HUES6 (cell line): ENCODE results near the gene TUBGCP3.

ENCODE experiments used
- H3K27ac ChIP-seq: 2 replicates; pipeline ENCODE4 v1.7.0; 2013; ENCODE audit warnings: low read depth, mild to moderate bottlenecking, low read length, inconsistent platforms
- H3K27me3 ChIP-seq: 2 replicates; pipeline ENCODE4 v1.6.1; 2013; ENCODE audit warnings: low read length; ENCODE audit not compliant: control insufficient read depth, insufficient read depth
- H3K36me3 ChIP-seq: 2 replicates; pipeline ENCODE4 v1.6.1; 2013; ENCODE audit warnings: low read length; ENCODE audit not compliant: control insufficient read depth, insufficient read depth
- H3K4me1 ChIP-seq: 2 replicates; pipeline ENCODE4 v1.6.1; 2013; ENCODE audit warnings: low read length; ENCODE audit not compliant: control insufficient read depth, insufficient read depth
- H3K4me3 ChIP-seq: 2 replicates; pipeline ENCODE4 v1.5.1; 2013; ENCODE audit warnings: low read depth, low read length
- H3K9ac ChIP-seq: one replicate; pipeline ENCODE4 v1.6.1; 2013; ENCODE audit warnings: mild to moderate bottlenecking, low read length
- H3K9me3 ChIP-seq: 2 replicates; pipeline ENCODE4 v1.6.1; 2013; ENCODE audit warnings: low read depth, low read length; ENCODE audit not compliant: control insufficient read depth, insufficient read depth

Gene TUBGCP3

DNA sequence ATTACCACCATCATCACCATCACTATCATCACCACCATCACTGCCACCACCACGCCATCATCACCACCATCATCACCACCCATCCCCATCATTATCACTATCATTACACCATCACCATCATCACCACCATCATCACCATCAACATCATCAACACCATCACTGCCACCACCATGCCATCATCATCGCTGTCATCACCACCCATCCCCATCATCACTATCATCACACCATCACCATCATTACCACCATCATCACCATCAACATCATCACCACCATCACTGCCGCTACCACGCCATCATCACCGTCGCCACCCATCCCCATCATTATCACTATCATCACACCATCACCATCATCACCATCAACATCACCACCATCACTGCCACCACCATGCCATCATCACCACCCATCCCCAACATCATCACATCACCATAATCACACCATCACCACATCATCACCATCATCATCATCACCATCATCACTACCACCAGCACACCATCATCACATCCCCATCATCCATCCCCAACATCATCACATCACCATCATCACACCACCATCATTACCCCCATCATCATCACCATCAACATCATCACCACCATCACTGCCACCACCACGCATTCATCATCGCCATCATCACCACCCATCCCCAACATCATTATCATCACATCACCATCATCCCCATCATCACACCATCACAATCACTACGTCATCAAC is 61.7 kb downstream of the TUBGCP3 start:
- H3K4me3 ChIP-seq: no peak overlapping the region
- no peaks in the 10 kb centered on the region for H3K27me3 ChIP-seq
- no peak overlapping the region for H3K9ac ChIP-seq
- peaks cover 26% of the 10 kb centered on the region for H3K36me3 ChIP-seq
- H3K27ac ChIP-seq: no peak overlapping the region
- no peaks in the 10 kb centered on the region for H3K9me3 ChIP-seq
- H3K4me1 ChIP-seq: no peaks in the 10 kb centered on the region

DNA sequence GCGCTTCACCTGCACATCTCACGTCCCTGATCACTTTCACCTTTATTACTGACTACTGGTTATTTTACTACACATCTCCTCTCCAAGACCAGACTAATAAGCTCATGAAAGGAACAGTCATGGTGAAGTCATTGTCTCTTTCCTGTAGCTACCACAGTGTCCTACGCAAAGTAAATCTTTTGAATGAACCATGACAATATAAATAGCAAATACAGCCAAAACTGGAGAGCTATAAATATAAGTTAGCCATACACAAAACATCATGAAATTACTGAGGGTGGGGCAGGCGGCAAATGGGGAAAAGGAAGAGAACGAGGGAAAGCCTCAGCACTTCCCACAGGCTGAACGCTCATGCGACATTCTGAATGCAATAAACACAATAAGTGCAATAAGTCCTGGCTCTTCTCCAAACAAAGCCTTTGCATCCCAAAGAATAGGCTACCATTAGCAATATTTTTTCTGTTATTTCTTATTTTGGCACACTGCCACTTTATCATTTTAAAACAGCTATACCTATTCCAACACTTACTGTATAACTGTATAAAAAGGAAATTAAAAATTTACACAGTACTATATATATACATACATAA is 62.5 kb downstream of the TUBGCP3 start:
- no peak overlapping the region for H3K9ac ChIP-seq
- H3K27ac ChIP-seq: no peak overlapping the region
- no peaks in the 10 kb centered on the region for H3K4me1 ChIP-seq
- no peaks in the 10 kb centered on the region for H3K27me3 ChIP-seq
- H3K4me3 ChIP-seq: no peak overlapping the region
- H3K9me3 ChIP-seq: no peaks in the 10 kb centered on the region
- H3K36me3 ChIP-seq: peaks cover 35% of the 10 kb centered on the region

DNA sequence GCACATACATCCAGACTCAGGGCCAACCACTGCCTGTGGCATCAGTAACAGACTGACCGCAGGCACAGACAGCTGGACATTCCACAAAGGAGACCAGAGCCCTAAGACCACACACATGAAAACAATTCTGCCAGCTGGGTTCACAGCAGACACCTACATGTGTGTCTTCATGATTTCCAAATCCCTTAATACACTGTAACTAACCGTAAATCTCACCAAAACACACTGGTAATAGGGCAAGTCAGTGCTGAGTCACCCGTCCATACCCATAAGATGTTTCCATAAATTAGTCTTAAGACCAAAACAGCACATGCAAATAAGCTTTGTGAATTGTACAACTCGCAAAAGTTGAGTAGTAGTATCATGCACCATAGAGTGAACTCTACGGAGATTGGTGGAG is 65.4 kb downstream of the TUBGCP3 start:
- no peaks in the 10 kb centered on the region for H3K27me3 ChIP-seq
- peaks cover 56% of the 10 kb centered on the region for H3K36me3 ChIP-seq
- no peak overlapping the region for H3K27ac ChIP-seq
- H3K9me3 ChIP-seq: no peaks in the 10 kb centered on the region
- H3K4me3 ChIP-seq: no peak overlapping the region
- H3K9ac ChIP-seq: no peak overlapping the region
- H3K4me1 ChIP-seq: no peaks in the 10 kb centered on the region

DNA sequence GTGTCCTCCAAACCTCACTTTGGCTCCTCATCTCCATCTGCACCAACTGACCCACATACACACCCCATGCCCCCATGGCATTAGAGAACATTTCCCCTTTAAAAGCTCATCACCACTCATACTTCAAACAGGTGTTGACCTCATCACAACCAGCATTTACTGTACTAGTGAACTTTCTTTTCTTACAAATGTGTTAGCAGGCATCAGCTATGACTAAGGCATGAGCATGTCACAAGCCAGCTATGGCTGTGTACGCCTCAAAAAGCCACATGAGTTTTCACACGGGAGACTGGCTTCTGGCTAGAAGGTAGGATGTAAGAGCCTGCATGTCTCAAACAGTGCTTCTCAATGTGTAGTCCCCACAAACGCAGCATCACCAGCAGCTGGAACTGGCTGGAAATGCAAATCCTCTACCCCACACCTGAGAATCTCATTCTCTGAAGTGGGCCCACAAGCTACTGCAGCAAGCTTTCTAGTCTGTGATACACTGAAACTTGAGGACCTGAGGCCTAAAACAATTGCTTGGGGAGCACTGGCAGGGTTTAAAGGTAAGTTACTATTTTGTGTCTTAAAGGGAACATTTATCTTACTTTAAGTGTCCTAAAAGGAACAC is 66.8 kb downstream of the TUBGCP3 start:
- H3K4me3 ChIP-seq: no peak overlapping the region
- no peaks in the 10 kb centered on the region for H3K9me3 ChIP-seq
- no peak overlapping the region for H3K9ac ChIP-seq
- no peak overlapping the region for H3K27ac ChIP-seq
- H3K27me3 ChIP-seq: no peaks in the 10 kb centered on the region
- H3K36me3 ChIP-seq: peaks cover 58% of the 10 kb centered on the region
- no peaks in the 10 kb centered on the region for H3K4me1 ChIP-seq

DNA sequence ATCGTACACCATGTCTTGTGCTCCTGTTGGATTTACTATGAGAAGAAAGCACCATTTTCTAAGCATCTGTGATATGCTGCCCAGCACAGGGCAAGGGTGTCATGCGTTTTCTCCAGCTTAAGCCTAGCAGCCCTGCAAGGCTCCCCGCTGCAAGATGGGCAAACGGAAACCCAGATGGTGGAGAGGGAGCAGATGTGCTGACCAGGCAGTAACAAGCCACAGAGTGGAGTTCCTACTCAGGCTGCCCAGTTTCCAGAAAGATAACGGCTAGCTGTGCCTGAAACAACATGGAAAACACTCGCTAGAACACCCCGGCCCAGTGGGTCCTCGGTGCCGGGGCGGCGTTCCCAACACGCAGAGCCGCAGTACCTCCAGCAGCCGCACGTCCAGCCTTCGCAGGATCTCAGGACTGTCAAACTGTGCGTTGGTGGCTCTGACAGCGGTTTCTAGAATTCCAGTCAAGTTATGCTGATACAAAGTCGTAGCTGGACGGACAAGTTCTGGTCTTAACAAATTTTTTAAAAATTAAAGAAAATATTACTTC is 68.4 kb downstream of the TUBGCP3 start:
- H3K9me3 ChIP-seq: no peaks in the 10 kb centered on the region
- H3K27ac ChIP-seq: no peak overlapping the region
- H3K36me3 ChIP-seq: peaks cover 56% of the 10 kb centered on the region
- H3K4me1 ChIP-seq: no peaks in the 10 kb centered on the region
- no peak overlapping the region for H3K4me3 ChIP-seq
- H3K9ac ChIP-seq: no peak overlapping the region
- no peaks in the 10 kb centered on the region for H3K27me3 ChIP-seq

DNA sequence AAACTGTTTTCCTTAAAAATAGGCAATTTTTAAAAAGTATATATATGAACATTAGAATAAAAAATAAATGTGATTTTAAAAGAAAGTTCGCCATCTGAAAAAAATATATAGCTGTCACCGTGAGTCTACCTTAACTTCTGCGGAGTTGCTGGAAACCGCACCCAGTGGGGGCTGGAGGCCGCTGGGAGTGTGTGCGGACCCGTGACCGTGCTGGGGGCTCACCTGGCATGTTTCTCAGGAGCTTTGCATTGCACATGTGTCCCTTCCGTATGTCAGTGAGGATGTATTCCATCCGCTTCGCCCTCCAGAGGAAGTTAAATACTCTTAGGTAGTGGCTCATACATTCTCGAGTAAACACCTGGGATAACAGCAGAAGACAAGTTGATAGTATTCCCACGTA is 71.7 kb downstream of the TUBGCP3 start:
- no peaks in the 10 kb centered on the region for H3K27me3 ChIP-seq
- H3K27ac ChIP-seq: no peak overlapping the region
- no peak overlapping the region for H3K9ac ChIP-seq
- H3K36me3 ChIP-seq: peaks cover 56% of the 10 kb centered on the region
- no peaks in the 10 kb centered on the region for H3K9me3 ChIP-seq
- no peaks in the 10 kb centered on the region for H3K4me1 ChIP-seq
- H3K4me3 ChIP-seq: no peak overlapping the region

DNA sequence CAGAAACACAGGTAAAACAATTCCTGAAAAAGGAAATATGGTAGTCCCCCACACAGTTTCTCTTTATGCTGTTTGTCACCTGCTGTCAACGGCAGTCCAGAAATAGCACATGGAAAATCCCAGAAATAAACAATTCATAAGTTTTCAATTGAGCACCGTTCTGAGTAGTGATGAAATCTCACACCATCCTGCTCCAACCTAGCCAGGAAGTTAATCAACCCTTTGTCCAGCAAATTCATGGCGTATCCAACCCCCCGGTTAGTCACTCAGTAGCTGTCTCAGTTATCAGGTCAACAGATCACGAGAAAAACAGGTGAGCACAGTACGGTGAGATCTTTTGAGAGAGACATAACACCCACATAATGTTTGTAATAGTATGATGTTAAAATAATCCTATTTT is 74.2 kb downstream of the TUBGCP3 start:
- Histone ChIP-seq H3K4me3 (no peak overlapping the region), H3K27me3 (no peaks in the 10 kb centered on the region), H3K4me1 (peaks cover 6% of the 10 kb centered on the region; the same call in 1 of the 2 replicates), H3K27ac (no peak overlapping the region), H3K9me3 (no peaks in the 10 kb centered on the region), H3K36me3 (peaks cover 42% of the 10 kb centered on the region), H3K9ac (no peak overlapping the region)

DNA sequence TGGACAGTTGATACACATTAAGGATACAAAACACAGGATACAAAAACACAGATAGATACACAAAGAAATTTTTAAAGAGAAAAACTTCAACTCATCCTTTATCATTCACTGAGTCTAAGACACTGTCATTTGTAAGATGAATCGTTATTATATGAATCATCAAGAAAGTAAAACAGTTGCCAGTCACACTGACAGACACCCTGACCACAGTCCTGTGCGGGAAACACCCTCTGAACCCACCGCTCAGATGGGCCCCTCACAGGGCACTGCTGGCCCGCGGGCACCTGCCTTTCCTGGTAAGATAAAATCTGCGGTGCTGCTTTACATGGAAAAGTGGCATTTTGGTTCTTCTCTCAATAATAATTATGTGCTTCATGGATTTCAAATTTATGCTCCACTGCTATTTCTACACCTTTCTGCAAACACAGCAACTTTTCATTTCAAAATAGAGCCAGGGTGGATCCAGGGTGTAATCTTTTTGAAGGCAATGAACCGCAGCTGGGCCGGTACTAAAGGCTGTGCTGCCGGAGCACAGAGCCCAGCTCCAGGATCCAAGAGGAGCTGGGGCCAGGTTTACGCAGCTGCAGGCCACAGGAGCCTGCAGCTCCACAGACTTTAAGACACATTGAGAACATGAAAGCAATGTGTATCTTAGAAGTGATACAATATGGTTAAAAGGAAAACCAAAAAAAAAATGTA is 76.8 kb downstream of the TUBGCP3 start:
- Histone ChIP-seq H3K36me3 (peaks cover 28% of the 10 kb centered on the region), H3K4me1 (peaks cover 13% of the 10 kb centered on the region), H3K4me3 (no peak overlapping the region)

DNA sequence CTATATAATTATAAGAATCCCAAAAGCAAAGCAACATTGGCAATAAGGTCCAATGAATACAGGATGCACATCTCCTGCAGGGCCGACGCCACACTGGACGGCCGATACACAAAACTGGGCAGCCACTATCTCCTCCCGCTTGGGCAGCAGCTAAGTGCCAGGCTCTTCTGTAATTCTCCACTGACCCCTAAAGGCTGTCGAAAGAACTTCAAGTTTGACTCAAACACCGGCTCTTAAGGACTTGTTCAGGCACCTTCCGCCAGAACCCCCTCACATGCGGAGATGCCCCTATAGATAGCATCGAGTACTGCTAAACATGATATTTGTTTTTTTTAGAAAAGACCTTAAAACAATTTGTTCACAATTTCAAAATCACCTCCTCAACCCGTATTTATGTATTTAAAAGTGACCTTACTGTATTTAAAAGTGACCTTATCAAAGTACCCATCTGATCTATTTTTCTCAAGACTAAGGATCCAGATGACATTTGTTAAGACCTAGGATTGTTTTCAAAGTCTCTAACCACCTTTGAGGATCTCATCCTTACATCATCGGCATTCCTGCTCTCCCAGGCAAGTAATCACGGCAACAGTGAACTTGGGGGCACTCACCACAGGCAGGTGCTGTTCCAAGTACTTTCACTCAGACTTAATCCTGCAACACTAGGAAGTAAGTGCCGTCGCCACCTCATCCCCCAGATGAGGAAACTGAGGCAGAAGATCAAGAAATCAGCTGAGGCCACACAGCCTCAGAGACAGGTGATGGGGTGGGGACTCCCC is 77.8 kb downstream of the TUBGCP3 start:
- Histone ChIP-seq H3K27ac (no peak overlapping the region; the same call in 1 of the 2 replicates), H3K9ac (no peak overlapping the region), H3K4me1 (peaks cover 17% of the 10 kb centered on the region), H3K27me3 (no peaks in the 10 kb centered on the region), H3K36me3 (peaks cover 32% of the 10 kb centered on the region), H3K9me3 (no peaks in the 10 kb centered on the region), H3K4me3 (no peak overlapping the region)

More for the DNA sequence above, 76.8 kb downstream of the TUBGCP3 start:
- H3K9me3 ChIP-seq: no peaks in the 10 kb centered on the region
- no peak overlapping the region for H3K9ac ChIP-seq
- no peaks in the 10 kb centered on the region for H3K27me3 ChIP-seq
- no peak overlapping the region for H3K27ac ChIP-seq

DNA sequence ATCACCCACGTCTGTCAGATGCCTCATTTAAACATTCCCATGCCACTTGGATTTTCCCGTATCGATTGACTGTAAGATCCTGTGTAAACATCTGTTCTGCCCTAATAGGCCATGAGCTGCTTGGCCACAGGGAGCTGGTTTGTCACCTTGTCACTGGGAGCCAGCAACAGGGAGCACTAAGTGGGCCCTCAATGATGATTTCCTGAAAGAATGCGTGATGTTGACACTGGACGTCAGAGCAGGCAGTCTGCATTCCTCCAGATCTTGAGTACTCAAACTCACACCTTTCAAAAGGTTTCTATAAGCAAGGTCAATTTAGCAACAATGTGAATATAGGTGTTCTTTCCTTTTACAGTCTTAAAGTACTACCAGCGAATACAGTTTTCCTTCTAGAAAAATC is 78.8 kb downstream of the TUBGCP3 start:
- no peaks in the 10 kb centered on the region for H3K9me3 ChIP-seq
- peaks cover 38% of the 10 kb centered on the region for H3K36me3 ChIP-seq

More for the DNA sequence above, 78.8 kb downstream of the TUBGCP3 start:
- Histone ChIP-seq H3K4me3 (no peak overlapping the region), H3K27me3 (no peaks in the 10 kb centered on the region), H3K9ac (no peak overlapping the region), H3K27ac (no peak overlapping the region), H3K4me1 (peaks cover 17% of the 10 kb centered on the region)
